HepG2 (cell line): ENCODE results near the gene SOBP. TPM values are rescaled to one million over a fixed set of nuclear protein-coding genes. Genes with fewer than 3 reads are reported as not detected.

Experiments
- IRF2 ChIP-seq: IDR thresholded peaks from 2 replicates; pipeline ENCODE4 v1.6.1; 2018; ENCODE audit warnings: missing genetic modification reagents, missing compliant biosample characterization
- NONO ChIP-seq, 2 experiments: fragments of 450-650 bp in 1 of 2; sonication (generic) in 1 of 2; formaldehyde crosslinking in 1 of 2; IDR thresholded peaks in 1 of 2; conservative IDR thresholded peaks in 1 of 2; 2 replicates each; pipeline versions ENCODE4 v1.6.1 to v1.8.0; 2017 to 2022; ENCODE audit warnings: mild to moderate bottlenecking in 1 of 2, missing genetic modification reagents in 1 of 2, moderate library complexity in 1 of 2
- NR2F6 ChIP-seq, 2 experiments: IDR thresholded peaks; 2 replicates each; pipeline ENCODE4 v1.6.1; 2016; ENCODE audit warnings: antibody characterized with exemption in 1 of 2, mild to moderate bottlenecking in 1 of 2
- SNAI1 ChIP-seq: sonication (generic); formaldehyde crosslinking; IDR thresholded peaks from 2 replicates; pipeline ENCODE4 v1.5.0; 2020; ENCODE audit warnings: mild to moderate bottlenecking, missing genetic modification reagents, borderline replicate concordance
- SP5 ChIP-seq: IDR thresholded peaks from 2 replicates; pipeline ENCODE4 v1.6.1; 2016; ENCODE audit warnings: low read depth, borderline replicate concordance
- ZFP36 ChIP-seq: fragments of 150-350 bp; IDR thresholded peaks from 2 replicates; pipeline ENCODE4 v1.6.1; 2018; ENCODE audit warnings: borderline replicate concordance, low read length, low read depth; ENCODE audit not compliant: partially characterized antibody
- ZNF354B ChIP-seq: sonication (generic); formaldehyde crosslinking; IDR thresholded peaks from 2 replicates; pipeline ENCODE4 v1.8.0; 2022; ENCODE audit warnings: mild to moderate bottlenecking, missing genetic modification reagents
- ZNF501 ChIP-seq: sonication (generic); formaldehyde crosslinking; IDR thresholded peaks from 2 replicates; pipeline ENCODE4 v1.5.1; 2020; ENCODE audit warnings: mild to moderate bottlenecking, moderate library complexity, missing genetic modification reagents
- ZNF543 ChIP-seq: sonication (generic); formaldehyde crosslinking; IDR thresholded peaks from 2 replicates; pipeline ENCODE4 v1.4.0; 2020; ENCODE audit warnings: mild to moderate bottlenecking, missing genetic modification reagents
- ZNF841 ChIP-seq: sonication (generic); formaldehyde crosslinking; IDR thresholded peaks from 2 replicates; pipeline ENCODE4 v1.8.1; 2023; ENCODE audit warnings: missing genetic modification reagents, borderline replicate concordance
- polyA plus RNA-seq, 8 experiments: library from polyadenylated mRNA; depleted of rRNA in 3 of 8; stranded (reverse) in 7 of 8; unstranded in 1 of 8; fragments of >200 nt; fragmentation: Illumina TruSeq in 4 of 8; extraction: Trizol in 4 of 8; gene quantifications; 2 replicates each; pipeline versions ENCODE4 v1.2.1 to v1.2.3, GENCODE V29; 2011 to 2016; ENCODE audit warnings: low read depth in 4 of 8, missing spikeins in 1 of 8, mixed read lengths in 1 of 8; ENCODE audit not compliant: insufficient read depth in 1 of 8
- total RNA-seq, 5 experiments: library from RNA; depleted of rRNA; stranded (reverse); fragments of >200 nt; fragmentation: Illumina TruSeq; extraction: Trizol; gene quantifications; 2 replicates each; pipeline ENCODE4 v1.2.3, GENCODE V29; 2016; ENCODE audit warnings: low read depth in 1 of 5
- TF ChIP-seq, protein P1 (sequence below), 2 experiments: sonication (generic) in 1 of 2; formaldehyde crosslinking in 1 of 2; IDR thresholded peaks; 2 replicates each; pipeline versions ENCODE4 v1.4.0 to v1.6.1; 2018 to 2020; ENCODE audit warnings: missing genetic modification reagents in 2 of 2, borderline replicate concordance in 1 of 2, low read depth in 1 of 2, mild to moderate bottlenecking in 1 of 2, missing biosample characterization in 1 of 2
- TF ChIP-seq, protein P2 (sequence below): sonication (generic); formaldehyde crosslinking; IDR thresholded peaks from 2 replicates; pipeline ENCODE4 v1.4.0; 2020; ENCODE audit warnings: mild to moderate bottlenecking, missing genetic modification reagents
- TF ChIP-seq, protein P3 (sequence below): sonication (generic); formaldehyde crosslinking; IDR thresholded peaks from 2 replicates; pipeline ENCODE4 v1.5.0; 2020; ENCODE audit warnings: mild to moderate bottlenecking, missing genetic modification reagents

Gene SOBP
- total and polyA plus RNA-seq, 2 of the 13 experiments (the other 11 are each of a cell fraction or from before 2014, with no cell fraction given): 1.5 to 6.9 TPM

DNA sequence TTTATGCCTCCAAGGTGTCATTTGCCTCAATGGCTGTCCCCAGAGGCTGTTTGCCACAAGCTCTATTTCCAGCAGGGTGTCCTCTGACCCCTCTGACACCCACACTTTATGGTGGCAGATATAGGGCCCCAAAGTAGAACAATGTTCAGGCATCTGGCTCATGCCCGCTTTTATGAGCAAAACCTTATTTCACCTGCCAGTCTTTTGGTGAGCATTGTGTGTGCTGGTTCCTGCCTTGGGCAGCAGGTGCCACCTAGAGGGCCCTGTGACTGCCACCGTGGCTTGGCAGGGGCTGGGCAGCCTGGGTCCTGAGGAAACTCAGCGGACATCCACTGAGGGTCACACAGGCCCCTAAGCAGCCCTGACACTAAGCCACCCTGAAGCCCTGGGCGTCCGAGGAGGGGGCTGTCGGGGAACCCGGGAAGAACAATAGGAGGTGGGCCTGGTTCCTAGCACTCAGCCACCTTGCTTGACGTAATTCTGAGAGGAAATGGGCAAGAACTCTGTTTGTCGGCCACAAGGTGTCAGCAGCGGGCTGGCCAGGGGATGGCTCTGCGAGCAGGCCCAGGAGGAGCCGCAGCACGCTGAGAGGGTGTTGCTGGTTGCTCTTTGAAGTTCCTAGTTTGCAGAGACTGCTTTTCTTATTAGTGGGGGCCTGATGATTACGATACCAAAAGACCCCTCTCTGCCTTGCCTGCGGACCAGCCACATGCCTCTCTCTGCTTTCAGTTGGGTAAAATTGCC is 185.2 kb downstream of the SOBP start (continued):
- TF ChIP-seq, protein P1, sequence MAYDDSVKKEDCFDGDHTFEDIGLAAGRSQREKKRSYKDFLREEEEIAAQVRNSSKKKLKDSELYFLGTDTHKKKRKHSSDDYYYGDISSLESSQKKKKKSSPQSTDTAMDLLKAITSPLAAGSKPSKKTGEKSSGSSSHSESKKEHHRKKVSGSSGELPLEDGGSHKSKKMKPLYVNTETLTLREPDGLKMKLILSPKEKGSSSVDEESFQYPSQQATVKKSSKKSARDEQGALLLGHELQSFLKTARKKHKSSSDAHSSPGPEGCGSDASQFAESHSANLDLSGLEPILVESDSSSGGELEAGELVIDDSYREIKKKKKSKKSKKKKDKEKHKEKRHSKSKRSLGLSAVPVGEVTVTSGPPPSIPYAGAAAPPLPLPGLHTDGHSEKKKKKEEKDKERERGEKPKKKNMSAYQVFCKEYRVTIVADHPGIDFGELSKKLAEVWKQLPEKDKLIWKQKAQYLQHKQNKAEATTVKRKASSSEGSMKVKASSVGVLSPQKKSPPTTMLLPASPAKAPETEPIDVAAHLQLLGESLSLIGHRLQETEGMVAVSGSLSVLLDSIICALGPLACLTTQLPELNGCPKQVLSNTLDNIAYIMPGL (CRISPR knock-in tag; IDR thresholded peaks at IDR 0.05; ENCODE audit: borderline replicate concordance in 1 of 2, low read depth in 1 of 2): peak; percentile 89 to 92
- TF ChIP-seq ZNF543 (CRISPR knock-in tag): 0 out of 2 replicates have a peak, but pooled peaks have one; percentile 34
- no peak for TF ChIP-seq ZNF354B
- TF ChIP-seq NR2F6 (IDR thresholded peaks at IDR 0.05): no peak
- 0 out of 2 replicates have a peak, but pooled peaks have one; percentile 12 for TF ChIP-seq NR2F6 (CRISPR knock-in tag; IDR thresholded peaks at IDR 0.05)
- peak; percentile 11; the same call in 1 of the 2 replicates for TF ChIP-seq SP5 (CRISPR knock-in tag)
- TF ChIP-seq ZNF501 (CRISPR knock-in tag): peak; percentile 98
- TF ChIP-seq, protein P2, sequence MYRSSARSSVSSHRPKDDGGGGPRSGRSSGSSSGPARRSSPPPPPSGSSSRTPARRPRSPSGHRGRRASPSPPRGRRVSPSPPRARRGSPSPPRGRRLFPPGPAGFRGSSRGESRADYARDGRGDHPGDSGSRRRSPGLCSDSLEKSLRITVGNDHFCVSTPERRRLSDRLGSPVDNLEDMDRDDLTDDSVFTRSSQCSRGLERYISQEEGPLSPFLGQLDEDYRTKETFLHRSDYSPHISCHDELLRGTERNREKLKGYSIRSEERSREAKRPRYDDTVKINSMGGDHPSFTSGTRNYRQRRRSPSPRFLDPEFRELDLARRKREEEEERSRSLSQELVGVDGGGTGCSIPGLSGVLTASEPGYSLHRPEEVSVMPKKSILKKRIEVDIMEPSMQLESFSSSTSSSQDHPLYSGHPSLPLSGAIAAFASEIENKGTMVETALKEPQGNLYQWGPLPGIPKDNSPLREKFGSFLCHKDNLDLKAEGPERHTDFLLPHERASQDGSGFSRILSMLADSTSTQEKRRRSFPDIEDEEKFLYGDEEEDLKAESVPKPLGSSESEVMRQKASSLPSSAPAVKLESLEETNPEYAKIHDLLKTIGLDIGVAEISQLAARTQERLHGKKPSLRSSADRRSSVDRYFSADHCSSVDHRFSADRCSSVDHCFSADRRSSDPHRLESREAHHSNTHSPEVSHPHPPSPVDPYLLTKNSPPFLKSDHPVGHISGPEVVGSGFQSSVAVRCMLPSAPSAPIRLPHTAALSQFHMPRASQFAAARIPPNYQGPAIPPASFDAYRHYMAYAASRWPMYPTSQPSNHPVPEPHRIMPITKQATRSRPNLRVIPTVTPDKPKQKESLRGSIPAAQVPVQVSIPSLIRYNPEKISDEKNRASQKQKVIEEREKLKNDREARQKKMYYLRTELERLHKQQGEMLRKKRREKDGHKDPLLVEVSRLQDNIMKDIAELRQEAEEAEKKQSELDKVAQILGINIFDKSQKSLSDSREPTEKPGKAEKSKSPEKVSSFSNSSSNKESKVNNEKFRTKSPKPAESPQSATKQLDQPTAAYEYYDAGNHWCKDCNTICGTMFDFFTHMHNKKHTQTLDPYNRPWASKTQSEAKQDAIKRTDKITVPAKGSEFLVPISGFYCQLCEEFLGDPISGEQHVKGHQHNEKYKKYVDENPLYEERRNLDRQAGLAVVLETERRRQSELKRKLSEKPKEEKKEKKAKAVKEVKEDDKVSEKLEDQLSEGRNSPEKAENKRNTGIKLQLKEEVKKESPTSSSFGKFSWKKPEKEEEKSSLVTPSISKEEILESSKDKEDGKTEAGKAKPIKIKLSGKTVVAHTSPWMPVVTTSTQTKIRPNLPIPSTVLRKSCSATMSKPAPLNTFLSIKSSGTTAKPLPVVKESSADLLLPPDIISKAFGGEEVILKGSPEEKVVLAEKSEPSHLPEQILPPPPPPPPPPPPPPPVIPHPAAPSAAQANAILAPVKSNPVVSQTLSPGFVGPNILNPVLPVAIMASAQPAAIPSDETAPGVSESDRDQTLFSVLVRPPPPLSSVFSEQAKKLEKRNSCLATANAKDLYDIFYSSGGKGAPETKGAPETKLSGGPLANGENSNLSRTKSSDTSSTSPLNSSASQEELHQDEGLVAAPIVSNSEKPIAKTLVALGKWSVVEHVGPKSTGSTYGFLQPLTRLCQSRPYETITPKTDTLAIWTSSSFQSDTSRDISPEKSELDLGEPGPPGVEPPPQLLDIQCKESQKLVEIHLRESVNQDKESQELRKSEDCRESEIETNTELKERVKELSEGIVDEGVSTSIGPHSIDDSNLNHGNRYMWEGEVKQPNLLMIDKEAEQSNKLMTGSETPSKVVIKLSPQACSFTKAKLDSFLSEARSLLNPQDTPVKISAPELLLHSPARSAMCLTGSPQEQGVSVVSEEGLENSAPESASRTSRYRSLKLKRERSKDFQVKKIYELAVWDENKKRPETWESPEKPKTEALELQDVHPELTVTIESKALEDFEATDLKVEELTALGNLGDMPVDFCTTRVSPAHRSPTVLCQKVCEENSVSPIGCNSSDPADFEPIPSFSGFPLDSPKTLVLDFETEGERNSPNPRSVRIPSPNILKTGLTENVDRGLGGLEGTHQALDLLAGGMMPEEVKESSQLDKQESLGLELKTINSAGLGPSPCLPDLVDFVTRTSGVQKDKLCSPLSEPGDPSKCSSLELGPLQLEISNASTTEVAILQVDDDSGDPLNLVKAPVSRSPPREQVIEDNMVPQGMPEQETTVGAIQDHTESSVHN (CRISPR knock-in tag): no peak
- no peak for TF ChIP-seq NONO (IDR thresholded peaks at IDR 0.05)
- TF ChIP-seq NONO (CRISPR knock-in tag; conservative IDR thresholded peaks at IDR 0.05): 0 out of 2 replicates have a peak, but pooled peaks have one; percentile 50
- no peak for TF ChIP-seq ZFP36
- TF ChIP-seq SNAI1 (CRISPR knock-in tag): no peak
- TF ChIP-seq IRF2 (CRISPR knock-in tag): peak; percentile 65
- TF ChIP-seq, protein P3, sequence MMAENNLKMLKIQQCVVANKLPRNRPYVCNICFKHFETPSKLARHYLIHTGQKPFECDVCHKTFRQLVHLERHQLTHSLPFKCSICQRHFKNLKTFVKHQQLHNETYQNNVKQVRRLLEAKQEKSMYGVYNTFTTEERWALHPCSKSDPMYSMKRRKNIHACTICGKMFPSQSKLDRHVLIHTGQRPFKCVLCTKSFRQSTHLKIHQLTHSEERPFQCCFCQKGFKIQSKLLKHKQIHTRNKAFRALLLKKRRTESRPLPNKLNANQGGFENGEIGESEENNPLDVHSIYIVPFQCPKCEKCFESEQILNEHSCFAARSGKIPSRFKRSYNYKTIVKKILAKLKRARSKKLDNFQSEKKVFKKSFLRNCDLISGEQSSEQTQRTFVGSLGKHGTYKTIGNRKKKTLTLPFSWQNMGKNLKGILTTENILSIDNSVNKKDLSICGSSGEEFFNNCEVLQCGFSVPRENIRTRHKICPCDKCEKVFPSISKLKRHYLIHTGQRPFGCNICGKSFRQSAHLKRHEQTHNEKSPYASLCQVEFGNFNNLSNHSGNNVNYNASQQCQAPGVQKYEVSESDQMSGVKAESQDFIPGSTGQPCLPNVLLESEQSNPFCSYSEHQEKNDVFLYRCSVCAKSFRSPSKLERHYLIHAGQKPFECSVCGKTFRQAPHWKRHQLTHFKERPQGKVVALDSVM (CRISPR knock-in tag): 0 out of 2 replicates have a peak, but pooled peaks have one; percentile 38
- TF ChIP-seq ZNF841: no peak
